CD14-positive monocyte (primary cell): ENCODE measurements around the gene EXOC6. TPM values are rescaled to one million over a fixed set of nuclear protein-coding genes. Genes with fewer than 3 reads are reported as not detected.

ENCODE experiments used
- DNase-seq, 3 donors: peaks; one replicate each; pipeline ENCODE4 v3.0.0-alpha.2; 2011 to 2022
- H2AFZ ChIP-seq: 2 replicates; pipeline ENCODE4 v1.6.0; 2012; ENCODE audit warnings: mild to moderate bottlenecking, low read depth, low read length, inconsistent platforms; ENCODE audit not compliant: insufficient read depth, poor library complexity, severe bottlenecking
- H3K27ac ChIP-seq, 2 donors: 1 replicate in 1 of 2; 2 replicates in 1 of 2; pipeline ENCODE4 v1.5.1; 2012 to 2013; ENCODE audit warnings: low read length in 2 of 2, control low read depth in 1 of 2, inconsistent platforms in 1 of 2, low read depth in 1 of 2, mild to moderate bottlenecking in 1 of 2
- H3K27me3 ChIP-seq, 2 donors: one replicate each; pipeline versions ENCODE4 v1.6.0 to v1.6.1; 2011 to 2013; ENCODE audit warnings: low read length in 2 of 2; ENCODE audit not compliant: control insufficient read depth in 2 of 2, insufficient read depth in 2 of 2
- H3K36me3 ChIP-seq, 2 donors: replicated peaks in 1 of 2; 1 replicate in 1 of 2; 2 replicates in 1 of 2; pipeline versions ENCODE4 v1.5.1 to v1.6.1; 2012 to 2013; ENCODE audit warnings: low read length in 2 of 2, control low read depth in 1 of 2, inconsistent platforms in 1 of 2, mild to moderate bottlenecking in 1 of 2; ENCODE audit not compliant: insufficient read depth in 2 of 2, control insufficient read depth in 1 of 2
- H3K4me1 ChIP-seq, 2 donors: 1 replicate in 1 of 2; 2 replicates in 1 of 2; pipeline versions ENCODE4 v1.5.1 to v1.6.1; 2012 to 2013; ENCODE audit warnings: low read length in 2 of 2, control low read depth in 1 of 2, inconsistent platforms in 1 of 2, mild to moderate bottlenecking in 1 of 2, moderate library complexity in 1 of 2; ENCODE audit not compliant: insufficient read depth in 2 of 2, control insufficient read depth in 1 of 2
- H3K4me2 ChIP-seq: replicated peaks from 2 replicates; pipeline ENCODE3; 2012; ENCODE audit warnings: low read length, moderate library complexity, mild to moderate bottlenecking; ENCODE audit not compliant: poor library complexity, severe bottlenecking; ENCODE audit errors: extremely low read depth
- H3K4me3 ChIP-seq, 3 experiments: fragments of 200-600 bp in 1 of 3; sonication (generic) in 1 of 3; replicated peaks in 1 of 3; 1 replicate in 2 of 3; 2 replicates in 1 of 3; pipeline ENCODE4 v1.5.1; 2011 to 2013; ENCODE audit warnings: low read length in 3 of 3, mild to moderate bottlenecking in 3 of 3, control low read depth in 2 of 3, low read depth in 2 of 3, inconsistent platforms in 1 of 3, moderate library complexity in 1 of 3
- H3K79me2 ChIP-seq: 2 replicates; pipeline ENCODE4 v1.6.0; 2012; ENCODE audit warnings: mild to moderate bottlenecking, control low read depth, inconsistent platforms, low read length, moderate library complexity; ENCODE audit not compliant: insufficient read depth
- H3K9ac ChIP-seq: 2 replicates; pipeline ENCODE4 v1.6.0; 2017; ENCODE audit warnings: low read length, mild to moderate bottlenecking; ENCODE audit not compliant: insufficient read depth, poor library complexity, severe bottlenecking
- H3K9me3 ChIP-seq, 2 donors: replicated peaks in 1 of 2; 1 replicate in 1 of 2; 2 replicates in 1 of 2; pipeline versions ENCODE4 v1.5.1 to v1.6.1; 2012 to 2013; ENCODE audit warnings: low read length in 2 of 2, control low read depth in 1 of 2; ENCODE audit not compliant: control insufficient read depth in 1 of 2, insufficient read depth in 1 of 2
- H4K20me1 ChIP-seq: 2 replicates; pipeline ENCODE4 v1.6.0; 2012; ENCODE audit warnings: mild to moderate bottlenecking, low read length, control low read depth, moderate library complexity; ENCODE audit not compliant: insufficient read depth
- H3K27ac Mint-ChIP-seq, 7 donors: one replicate each; pipeline ENCODE4 v1.8.0; 2020; ENCODE audit warnings: mild to moderate bottlenecking in 7 of 7, mixed read lengths in 7 of 7, moderate library complexity in 6 of 7, inconsistent platforms in 2 of 7
- H3K27me3 Mint-ChIP-seq, 3 donors: one replicate each; pipeline ENCODE4 v1.8.0; 2021 to 2022; ENCODE audit warnings: low read depth in 3 of 3, mild to moderate bottlenecking in 3 of 3, mixed read lengths in 3 of 3, moderate library complexity in 3 of 3, inconsistent platforms in 1 of 3
- H3K36me3 Mint-ChIP-seq, 2 donors: one replicate each; pipeline ENCODE4 v1.8.0; 2020; ENCODE audit warnings: mixed read lengths in 2 of 2, inconsistent platforms in 1 of 2, mild to moderate bottlenecking in 1 of 2
- H3K4me1 Mint-ChIP-seq: one replicate; pipeline ENCODE4 v1.8.0; 2020; ENCODE audit warnings: mild to moderate bottlenecking, mixed read lengths
- H3K4me3 Mint-ChIP-seq, 2 donors: one replicate each; pipeline ENCODE4 v1.8.0; 2020; ENCODE audit warnings: mild to moderate bottlenecking in 2 of 2, mixed read lengths in 2 of 2, moderate library complexity in 1 of 2
- H3K9me3 Mint-ChIP-seq, 7 donors: one replicate each; pipeline ENCODE4 v1.8.0; 2020 to 2022; ENCODE audit warnings: mixed read lengths in 7 of 7, mild to moderate bottlenecking in 6 of 7, moderate library complexity in 6 of 7, inconsistent platforms in 2 of 7
- WGBS: methylation state at CpG from one replicate; pipeline ENCODE4 v1.1.5; 2013; ENCODE audit warnings: missing lambda C conversion rate; ENCODE audit not compliant: insufficient coverage; 5-methylcytosine and 5-hydroxymethylcytosine counted together
- intact Hi-C, 2 donors: fragments of 100-400 bp; cut with micrococcal nuclease; formaldehyde crosslinking; loops; one replicate each; pipeline versions ENCODE4 v1.15.0 to v1.15.1; 2023
- polyA plus RNA-seq, 3 donors: library from polyadenylated mRNA; depleted of rRNA in 1 of 3; unstranded in 2 of 3; stranded (reverse) in 1 of 3; fragments of 300-500 nt in 2 of 3; fragments of >200 nt in 1 of 3; fragmentation: Illumina TruSeq in 2 of 3; gene quantifications; 1 replicate in 2 of 3; 2 replicates in 1 of 3; pipeline ENCODE4 v1.2.3, GENCODE V29; 2012 to 2021
- TF ChIP-seq, protein P1 (sequence below): fragments of 200-600 bp; IDR thresholded peaks from one replicate; pipeline ENCODE4 v1.8.0; 2022; ENCODE audit warnings: antibody characterized with exemption, mild to moderate bottlenecking

The EXOC6 gene
- polyA plus RNA-seq, 3 donors: 7.5 to 9.6 (median 8.3) TPM

DNA sequence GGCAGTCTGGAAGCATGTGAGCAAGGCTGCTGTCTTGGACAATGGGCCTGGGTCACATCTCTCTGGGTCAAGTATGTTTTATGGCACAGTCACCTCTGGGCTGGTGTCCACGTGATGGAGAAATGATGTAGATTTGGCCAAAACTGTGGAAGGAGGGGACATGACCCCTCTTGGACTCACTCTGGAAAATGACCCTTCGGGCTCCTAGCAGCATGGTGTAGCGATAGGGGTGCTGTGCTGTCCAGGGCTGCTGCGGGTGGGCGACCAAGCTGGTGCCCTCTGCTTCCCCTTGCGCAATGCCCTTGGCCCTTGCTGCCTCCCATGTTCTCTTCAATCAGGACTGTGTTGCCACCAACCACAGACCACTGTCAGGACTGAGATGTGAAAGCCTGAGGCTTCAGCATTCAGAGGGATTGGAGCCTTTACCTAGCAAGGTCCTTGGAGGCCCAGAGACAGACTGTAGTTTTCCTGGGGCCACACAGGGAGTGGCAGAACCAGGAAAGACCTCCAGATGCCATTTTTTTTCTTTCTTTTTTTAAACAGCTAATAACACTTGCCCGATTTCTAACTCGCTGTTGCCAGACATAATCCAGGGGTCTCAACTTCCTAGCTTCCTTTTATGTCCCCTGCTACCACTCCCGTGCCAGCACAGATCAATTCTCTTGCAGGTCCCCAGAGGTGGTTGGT lies 231.5 kb downstream of the EXOC6 start:
- Histone ChIP-seq H3K79me2 (no peaks in the 10 kb centered on the region), H3K36me3 (no peaks in the 10 kb centered on the region), H3K4me2 (peak overlapping the region; percentile 20), H2AFZ (peak overlapping the region; percentile 43), H3K27me3 (peaks cover 37 to 47% of the 10 kb centered on the region in 2 donors), H3K4me3 (no peak overlapping the region), H3K4me1 (peaks cover 5 to 6% of the 10 kb centered on the region in 2 donors), H3K27ac (no peak overlapping the region), H4K20me1 (no peaks in the 10 kb centered on the region), H3K9me3 (peaks cover 2 to 10% of the 10 kb centered on the region in 2 donors), H3K9ac (no peak overlapping the region)
- WGBS: 58% methylated on average over 6 of the region's 9 CpGs
- Mint-ChIP-seq H3K4me1 (peaks cover 9% of the 10 kb centered on the region), H3K4me3 (peak overlapping the region in 1 of 2 donors; percentile 67), H3K9me3 (peaks cover 0 to 3% (median 0%) of the 10 kb centered on the region in 7 donors), H3K27ac (no peak overlapping the region), H3K36me3 (no peaks in the 10 kb centered on the region), H3K27me3 (peaks cover 39 to 65% (median 61%) of the 10 kb centered on the region in 3 donors)
- TF ChIP-seq, protein P1, sequence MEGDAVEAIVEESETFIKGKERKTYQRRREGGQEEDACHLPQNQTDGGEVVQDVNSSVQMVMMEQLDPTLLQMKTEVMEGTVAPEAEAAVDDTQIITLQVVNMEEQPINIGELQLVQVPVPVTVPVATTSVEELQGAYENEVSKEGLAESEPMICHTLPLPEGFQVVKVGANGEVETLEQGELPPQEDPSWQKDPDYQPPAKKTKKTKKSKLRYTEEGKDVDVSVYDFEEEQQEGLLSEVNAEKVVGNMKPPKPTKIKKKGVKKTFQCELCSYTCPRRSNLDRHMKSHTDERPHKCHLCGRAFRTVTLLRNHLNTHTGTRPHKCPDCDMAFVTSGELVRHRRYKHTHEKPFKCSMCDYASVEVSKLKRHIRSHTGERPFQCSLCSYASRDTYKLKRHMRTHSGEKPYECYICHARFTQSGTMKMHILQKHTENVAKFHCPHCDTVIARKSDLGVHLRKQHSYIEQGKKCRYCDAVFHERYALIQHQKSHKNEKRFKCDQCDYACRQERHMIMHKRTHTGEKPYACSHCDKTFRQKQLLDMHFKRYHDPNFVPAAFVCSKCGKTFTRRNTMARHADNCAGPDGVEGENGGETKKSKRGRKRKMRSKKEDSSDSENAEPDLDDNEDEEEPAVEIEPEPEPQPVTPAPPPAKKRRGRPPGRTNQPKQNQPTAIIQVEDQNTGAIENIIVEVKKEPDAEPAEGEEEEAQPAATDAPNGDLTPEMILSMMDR: no peak
- intact Hi-C loops: loop anchor here (2.0 to 5.0 kb wide), 4 partner anchors 207 to 273 kb away; no protein-coding TSS in a partner anchor
- DNase-seq: no peak

DNA sequence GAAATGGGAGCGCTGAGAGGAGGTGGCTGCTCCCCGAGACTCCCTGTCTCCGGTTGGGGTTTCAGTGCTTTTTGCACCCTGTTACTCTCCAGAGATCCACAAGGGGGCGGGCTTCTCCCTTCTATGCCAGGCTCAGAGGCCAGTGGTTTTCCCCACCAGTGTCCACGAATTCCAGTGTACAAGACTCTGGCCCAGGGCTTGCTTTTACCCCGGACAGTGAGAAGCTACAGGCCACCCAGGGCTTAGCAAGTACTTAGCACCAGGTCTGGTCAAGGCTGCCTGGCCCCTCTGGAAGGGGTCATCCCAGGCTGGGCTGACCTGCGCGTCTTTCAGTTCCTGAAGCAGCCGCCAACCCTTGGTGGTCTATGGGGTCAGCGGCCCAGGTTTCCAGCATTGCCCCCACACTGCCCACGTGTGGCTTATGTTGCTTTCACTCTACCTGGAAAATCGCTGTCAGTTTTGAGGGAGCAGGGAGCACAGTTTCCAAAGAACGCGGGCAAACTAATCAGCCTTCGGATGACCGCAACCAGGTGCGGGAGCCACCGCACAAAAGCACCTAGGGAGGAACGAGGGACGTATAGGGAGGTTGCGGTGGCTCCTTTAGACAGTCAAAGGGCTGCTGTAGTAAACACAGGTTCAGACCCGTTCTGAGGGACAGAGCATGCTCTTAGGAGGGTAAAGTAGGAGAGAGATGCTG lies 232.2 kb downstream of the EXOC6 start:
- H3K9ac ChIP-seq: no peak overlapping the region
- Mint-ChIP-seq H3K36me3 (no peaks in the 10 kb centered on the region), H3K9me3 (peaks cover 0 to 3% (median 0%) of the 10 kb centered on the region in 7 donors), H3K27me3 (peaks cover 32 to 58% (median 54%) of the 10 kb centered on the region in 3 donors), H3K27ac (no peak overlapping the region), H3K4me1 (peaks cover 6% of the 10 kb centered on the region), H3K4me3 (peak overlapping the region in 1 of 2 donors; percentile 67)
- H3K27me3 ChIP-seq: peaks cover 31 to 40% of the 10 kb centered on the region in 2 donors
- peak overlapping the region; percentile 20 for H3K4me2 ChIP-seq
- H2AFZ ChIP-seq: peak overlapping the region; percentile 43
- WGBS: 65% methylated on average over 20 of the region's 22 CpGs
- H3K4me3 ChIP-seq: no peak overlapping the region
- peaks cover 0 to 3% of the 10 kb centered on the region in 2 donors for H3K4me1 ChIP-seq
- TF ChIP-seq, protein P1: peak; percentile 96
- no peaks in the 10 kb centered on the region for H4K20me1 ChIP-seq
- DNase-seq: peak; percentile 32 to 47 (median 46)
- H3K27ac ChIP-seq: no peak overlapping the region
- H3K79me2 ChIP-seq: no peaks in the 10 kb centered on the region
- peaks cover 0 to 7% of the 10 kb centered on the region in 2 donors for H3K9me3 ChIP-seq
- intact Hi-C loops: loop anchor here (2.0 to 5.0 kb wide), 4 partner anchors 207 to 272 kb away; no protein-coding TSS in a partner anchor
- H3K36me3 ChIP-seq: no peaks in the 10 kb centered on the region
